Gastroesophageal sphincter (tissue), 4 donors: Measurements from ENCODE around the gene FNDC3B. TPM values are rescaled to one million over a fixed set of nuclear protein-coding genes. Genes with fewer than 3 reads are reported as not detected.

Source experiments
- ATAC-seq: fragments of 150-250 bp; one replicate; pipeline ENCODE4 v1.9.1; 2016; ENCODE audit warnings: mild to moderate bottlenecking, moderate library complexity
- H3K27ac ChIP-seq, 4 donors: fragments of 200-600 bp; sonication (generic) in 3 of 4; 1 replicate in 3 of 4; 2 replicates in 1 of 4; pipeline ENCODE4 v1.5.1; 2016 to 2019
- H3K27me3 ChIP-seq: fragments of 200-600 bp; sonication (generic); one replicate; pipeline ENCODE4 v1.5.1; 2019
- H3K36me3 ChIP-seq, 2 donors: fragments of 200-600 bp; sonication (generic); one replicate each; pipeline ENCODE4 v1.5.1; 2019; ENCODE audit warnings: control low read depth in 1 of 2
- H3K4me1 ChIP-seq, 3 donors: fragments of 200-600 bp; sonication (generic); 1 replicate in 2 of 3; 2 replicates in 1 of 3; pipeline ENCODE4 v1.5.1; 2016 to 2019; ENCODE audit warnings: control low read depth in 2 of 3
- H3K4me3 ChIP-seq, 2 donors: fragments of 200-600 bp; sonication (generic); one replicate each; pipeline ENCODE4 v1.5.1; 2019; ENCODE audit warnings: mild to moderate bottlenecking in 1 of 2, moderate library complexity in 1 of 2
- H3K9me3 ChIP-seq, 3 donors: fragments of 200-600 bp; sonication (generic); one replicate each; pipeline ENCODE4 v1.5.1; 2017 to 2019; ENCODE audit warnings: control low read depth in 2 of 3
- EP300 ChIP-seq: sonication (generic); formaldehyde crosslinking; IDR thresholded peaks from one replicate; pipeline ENCODE4 v1.6.1; 2017; ENCODE audit warnings: antibody characterized with exemption, mild to moderate bottlenecking
- POLR2A ChIP-seq, 2 donors: fragments of 450-650 bp; IDR thresholded peaks; one replicate each; pipeline ENCODE4 v1.6.1; 2017; ENCODE audit warnings: antibody characterized with exemption in 2 of 2, mild to moderate bottlenecking in 2 of 2, moderate library complexity in 1 of 2
- POLR2AphosphoS5 ChIP-seq: sonication (generic); formaldehyde crosslinking; IDR thresholded peaks from one replicate; pipeline ENCODE4 v1.6.1; 2017; ENCODE audit warnings: antibody characterized with exemption
- WGBS, 2 donors: methylation state at CpG; one replicate each; pipeline ENCODE4 v1.1.5; 2018; ENCODE audit warnings: low coverage in 1 of 2; 5-methylcytosine and 5-hydroxymethylcytosine counted together
- total RNA-seq, 4 donors: library from RNA; depleted of rRNA; stranded (reverse); fragments of >200 nt; gene quantifications; one replicate each; pipeline ENCODE4 v1.1.0, GENCODE V29; 2016
- TF ChIP-seq, protein P1 (sequence below), 4 experiments: fragments of 200-600 bp in 2 of 4; fragments of 450-650 bp in 2 of 4; sonication (generic) in 1 of 4; IDR thresholded peaks; one replicate each; pipeline ENCODE4 v1.5.1; 2017 to 2019; ENCODE audit warnings: antibody characterized with exemption in 4 of 4, mild to moderate bottlenecking in 2 of 4, moderate library complexity in 2 of 4

The FNDC3B gene
- total RNA-seq, 4 donors from 2014 or later, result 53.1 to 97.2 (median 70.8) TPM

GRCh38 chr3:172175254-172175599, 135.8 kb downstream of the FNDC3B start:
- no peaks in the 10 kb centered on the region for H3K36me3 ChIP-seq
- peak overlapping the region in 2 of 4 donors; percentile 16 to 17 for H3K27ac ChIP-seq
- no peak overlapping the region for H3K4me3 ChIP-seq
- TF ChIP-seq EP300 (no peak), POLR2A (IDR thresholded peaks at IDR 0.05) (no peak), POLR2AphosphoS5 (no peak)
- TF ChIP-seq, protein P1, sequence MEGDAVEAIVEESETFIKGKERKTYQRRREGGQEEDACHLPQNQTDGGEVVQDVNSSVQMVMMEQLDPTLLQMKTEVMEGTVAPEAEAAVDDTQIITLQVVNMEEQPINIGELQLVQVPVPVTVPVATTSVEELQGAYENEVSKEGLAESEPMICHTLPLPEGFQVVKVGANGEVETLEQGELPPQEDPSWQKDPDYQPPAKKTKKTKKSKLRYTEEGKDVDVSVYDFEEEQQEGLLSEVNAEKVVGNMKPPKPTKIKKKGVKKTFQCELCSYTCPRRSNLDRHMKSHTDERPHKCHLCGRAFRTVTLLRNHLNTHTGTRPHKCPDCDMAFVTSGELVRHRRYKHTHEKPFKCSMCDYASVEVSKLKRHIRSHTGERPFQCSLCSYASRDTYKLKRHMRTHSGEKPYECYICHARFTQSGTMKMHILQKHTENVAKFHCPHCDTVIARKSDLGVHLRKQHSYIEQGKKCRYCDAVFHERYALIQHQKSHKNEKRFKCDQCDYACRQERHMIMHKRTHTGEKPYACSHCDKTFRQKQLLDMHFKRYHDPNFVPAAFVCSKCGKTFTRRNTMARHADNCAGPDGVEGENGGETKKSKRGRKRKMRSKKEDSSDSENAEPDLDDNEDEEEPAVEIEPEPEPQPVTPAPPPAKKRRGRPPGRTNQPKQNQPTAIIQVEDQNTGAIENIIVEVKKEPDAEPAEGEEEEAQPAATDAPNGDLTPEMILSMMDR (IDR thresholded peaks at IDR 0.05), result no peak
- no peak for ATAC-seq
- 100% methylated on average over 2 to 3 of the region's 3 CpGs for WGBS, 2 donors
- no peaks in the 10 kb centered on the region for H3K27me3 ChIP-seq
- H3K9me3 ChIP-seq, result no peaks in the 10 kb centered on the region
- peaks cover 8 to 83% (median 18%) of the 10 kb centered on the region in 3 donors for H3K4me1 ChIP-seq

DNA sequence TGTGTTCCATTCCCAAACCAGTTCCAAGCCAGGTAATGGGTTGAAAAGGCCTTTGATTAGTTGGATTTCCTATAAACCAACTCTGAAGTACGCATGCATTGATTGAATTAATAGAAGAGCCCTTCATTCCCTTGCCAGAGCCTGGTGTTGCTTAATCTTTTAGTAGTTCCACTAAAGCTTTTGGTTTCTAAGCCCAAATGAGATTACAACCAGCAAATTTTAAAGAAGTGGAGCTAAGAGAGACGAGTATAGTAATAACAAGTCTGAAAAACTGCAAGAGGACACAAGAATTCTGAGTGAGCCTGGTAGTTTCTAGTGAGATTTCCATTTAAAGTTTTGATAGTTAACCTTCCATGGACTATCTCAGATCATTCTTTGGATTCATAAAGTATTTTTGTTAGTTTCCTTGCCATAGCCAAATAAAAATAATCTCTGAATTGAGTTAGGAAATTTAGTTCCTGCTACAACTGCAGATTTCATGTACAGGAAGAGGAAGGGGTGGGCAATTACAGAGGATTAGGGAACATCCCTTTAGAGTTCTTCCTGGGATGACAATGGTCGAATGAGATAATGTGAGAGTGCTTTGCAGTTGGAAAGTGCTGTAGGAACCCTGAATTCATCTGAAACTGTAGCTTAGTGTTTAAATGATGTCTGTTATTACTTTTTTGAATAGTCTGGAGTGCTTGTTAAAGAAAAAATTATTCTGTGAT, 136.8 kb downstream of the FNDC3B start:
- H3K4me1 ChIP-seq, result peaks cover 8 to 81% (median 21%) of the 10 kb centered on the region in 3 donors
- no peaks in the 10 kb centered on the region for H3K27me3 ChIP-seq
- H3K36me3 ChIP-seq, result no peaks in the 10 kb centered on the region
- TF ChIP-seq POLR2A (IDR thresholded peaks at IDR 0.05) (no peak), POLR2AphosphoS5 (no peak), EP300 (no peak)
- TF ChIP-seq, protein P1 (IDR thresholded peaks at IDR 0.05), result no peak
- peak overlapping the region in 2 of 4 donors; percentile 20 to 23 for H3K27ac ChIP-seq
- ATAC-seq, result no peak
- 56 to 67% methylated on average over 3 of the region's 3 CpGs for WGBS, 2 donors
- no peaks in the 10 kb centered on the region for H3K9me3 ChIP-seq
- no peak overlapping the region for H3K4me3 ChIP-seq

GRCh38 chr3:172177046-172177445, 137.7 kb downstream of the FNDC3B start:
- no peaks in the 10 kb centered on the region for H3K36me3 ChIP-seq
- no peak for TF ChIP-seq POLR2AphosphoS5
- TF ChIP-seq, protein P1 (IDR thresholded peaks at IDR 0.05), result no peak
- TF ChIP-seq EP300, result no peak
- no peak for TF ChIP-seq POLR2A (IDR thresholded peaks at IDR 0.05)
- peaks cover 8 to 79% (median 21%) of the 10 kb centered on the region in 3 donors for H3K4me1 ChIP-seq
- H3K27me3 ChIP-seq, result no peaks in the 10 kb centered on the region
- no peak for ATAC-seq
- H3K4me3 ChIP-seq, result no peak overlapping the region
- H3K27ac ChIP-seq, result peak overlapping the region in 2 of 4 donors; percentile 7 to 24
- 13 to 24% methylated on average over 3 of the region's 3 CpGs for WGBS, 2 donors
- no peaks in the 10 kb centered on the region for H3K9me3 ChIP-seq

DNA sequence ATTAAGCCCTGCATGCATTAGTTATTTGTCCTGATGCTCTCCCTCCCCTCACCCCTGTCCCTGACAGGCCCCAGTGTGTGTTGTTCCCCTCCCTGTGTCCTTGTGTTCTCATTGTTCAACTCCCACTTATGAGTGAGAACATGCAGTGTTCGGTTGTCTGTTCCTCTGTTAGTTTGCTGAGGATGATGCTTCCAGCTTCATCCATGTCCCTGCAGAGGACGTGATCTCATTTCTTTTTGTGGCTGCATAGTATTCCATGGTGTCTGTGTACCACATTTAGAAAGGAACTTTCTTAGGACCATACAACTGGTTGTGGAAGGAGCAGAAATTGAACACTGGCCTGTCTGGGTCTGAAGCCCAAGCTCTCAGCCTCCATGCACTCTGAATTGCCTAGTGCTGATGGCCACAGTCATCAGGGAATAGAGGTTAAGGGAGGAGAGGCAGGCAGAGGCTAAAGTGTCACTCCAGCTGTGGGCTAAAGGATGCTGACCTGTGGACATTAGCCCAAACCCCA, 138.5 kb downstream of the FNDC3B start:
- TF ChIP-seq POLR2A (IDR thresholded peaks at IDR 0.05), result no peak
- TF ChIP-seq, protein P1 (IDR thresholded peaks at IDR 0.05), result no peak
- TF ChIP-seq EP300, result no peak
- TF ChIP-seq POLR2AphosphoS5, result no peak
- no peaks in the 10 kb centered on the region for H3K27me3 ChIP-seq
- no peak for ATAC-seq
- no peak overlapping the region for H3K27ac ChIP-seq
- H3K36me3 ChIP-seq, result no peaks in the 10 kb centered on the region
- H3K9me3 ChIP-seq, result no peaks in the 10 kb centered on the region
- H3K4me1 ChIP-seq, result peaks cover 8 to 79% (median 26%) of the 10 kb centered on the region in 3 donors
- WGBS, 2 donors, result 100% methylated on average over 2 of the region's 2 CpGs; no CpG with 5 or more reads in 1 of the 2 donors
- no peak overlapping the region for H3K4me3 ChIP-seq
